ENCODE results near the gene ELK1.
"Not testable (repeated sequence)": the region's sequence is repeated elsewhere in the genome, so short reads cannot be mapped to it uniquely, and the experiment has no call there.

The ELK1 gene

DNA sequence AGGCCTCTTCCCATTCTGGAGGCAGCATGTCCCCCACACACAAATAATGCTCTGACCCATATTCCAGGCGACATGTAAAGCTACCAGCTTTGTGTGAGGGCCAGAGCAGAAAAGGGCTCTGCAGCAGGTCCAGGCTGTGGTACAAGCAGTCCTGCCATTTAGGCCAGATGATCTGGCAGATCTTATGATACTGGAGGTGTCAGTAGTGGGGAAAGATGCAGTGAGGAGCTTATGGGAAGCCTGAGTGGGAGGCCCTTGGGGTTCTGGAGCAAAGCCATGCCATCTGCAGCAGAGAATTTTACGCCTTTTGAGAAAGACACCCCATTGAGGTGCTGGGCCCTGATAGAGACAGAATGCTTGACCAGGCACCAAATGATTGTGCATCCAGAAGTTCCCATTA, 38.4 kb downstream of the ELK1 start:
- Histone ChIP-seq H3K27ac (ENCODE audit: low read depth, low read length) (no peak overlapping the region), H3K9ac (ENCODE audit: low read length) (no peak overlapping the region), H3K9me3 (ENCODE audit: control insufficient read depth, insufficient read depth, low read depth, low read length) (peaks cover 23% of the 10 kb centered on the region; the same call in 1 of the 2 replicates), H3K27me3 (ENCODE audit: control insufficient read depth, insufficient read depth, low read length) (no peaks in the 10 kb centered on the region), H3K4me3 (ENCODE audit: low read depth, low read length) (no peak overlapping the region), H3K36me3 (ENCODE audit: control insufficient read depth, insufficient read depth, low read length) (no peaks in the 10 kb centered on the region), H3K4me1 (ENCODE audit: control insufficient read depth, insufficient read depth, low read length) (peaks cover 14% of the 10 kb centered on the region)

DNA sequence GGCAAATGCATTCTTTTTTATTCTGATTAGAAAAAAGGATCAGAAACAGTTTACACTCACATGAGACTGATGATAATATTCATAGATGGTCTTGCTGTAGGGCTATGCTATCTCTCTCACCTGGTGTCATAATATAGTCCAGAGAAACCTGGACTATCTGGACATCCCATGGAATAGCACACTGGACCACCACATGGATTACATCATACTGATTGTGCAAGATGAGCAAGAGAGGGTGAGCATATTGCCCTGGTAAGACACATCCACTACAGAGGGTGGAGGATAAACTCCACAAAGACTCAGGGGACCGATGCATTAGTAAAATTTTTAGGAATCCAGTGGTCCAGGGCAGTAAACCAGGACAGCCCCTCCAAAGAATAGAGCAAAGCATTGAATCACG, 38.9 kb downstream of the ELK1 start:
- no peak overlapping the region for H3K27ac ChIP-seq (ENCODE audit: low read depth, low read length)
- no peak overlapping the region for H3K4me3 ChIP-seq (ENCODE audit: low read depth, low read length)
- no peaks in the 10 kb centered on the region for H3K36me3 ChIP-seq (ENCODE audit: control insufficient read depth, insufficient read depth, low read length)
- peaks cover 14% of the 10 kb centered on the region for H3K4me1 ChIP-seq (ENCODE audit: control insufficient read depth, insufficient read depth, low read length)
- H3K9me3 ChIP-seq (ENCODE audit: control insufficient read depth, insufficient read depth, low read depth, low read length) = peaks cover 23% of the 10 kb centered on the region; the same call in 1 of the 2 replicates
- no peaks in the 10 kb centered on the region for H3K27me3 ChIP-seq (ENCODE audit: control insufficient read depth, insufficient read depth, low read length)
- H3K9ac ChIP-seq (ENCODE audit: low read length) = no peak overlapping the region

DNA sequence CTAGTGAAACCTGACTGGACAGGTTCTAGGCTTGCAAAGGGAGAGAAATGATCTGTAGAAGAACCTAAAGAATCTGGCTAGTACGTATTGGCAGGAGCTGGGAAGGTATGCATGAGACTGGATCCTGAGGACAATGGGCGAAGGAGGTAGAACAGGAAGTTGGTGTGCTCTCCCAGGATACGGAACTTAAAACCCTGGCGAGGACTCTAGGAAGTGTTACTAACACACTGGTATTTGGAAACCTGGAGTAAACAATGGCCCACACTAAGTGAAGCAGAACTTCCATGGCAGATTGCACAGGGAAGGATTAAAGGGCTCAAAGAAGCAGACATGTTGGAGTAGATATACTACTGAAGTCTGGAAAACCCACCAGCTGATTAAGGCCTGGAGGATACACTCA, 39.9 kb downstream of the ELK1 start:
- no peak overlapping the region for H3K4me3 ChIP-seq (ENCODE audit: low read depth, low read length)

DNA sequence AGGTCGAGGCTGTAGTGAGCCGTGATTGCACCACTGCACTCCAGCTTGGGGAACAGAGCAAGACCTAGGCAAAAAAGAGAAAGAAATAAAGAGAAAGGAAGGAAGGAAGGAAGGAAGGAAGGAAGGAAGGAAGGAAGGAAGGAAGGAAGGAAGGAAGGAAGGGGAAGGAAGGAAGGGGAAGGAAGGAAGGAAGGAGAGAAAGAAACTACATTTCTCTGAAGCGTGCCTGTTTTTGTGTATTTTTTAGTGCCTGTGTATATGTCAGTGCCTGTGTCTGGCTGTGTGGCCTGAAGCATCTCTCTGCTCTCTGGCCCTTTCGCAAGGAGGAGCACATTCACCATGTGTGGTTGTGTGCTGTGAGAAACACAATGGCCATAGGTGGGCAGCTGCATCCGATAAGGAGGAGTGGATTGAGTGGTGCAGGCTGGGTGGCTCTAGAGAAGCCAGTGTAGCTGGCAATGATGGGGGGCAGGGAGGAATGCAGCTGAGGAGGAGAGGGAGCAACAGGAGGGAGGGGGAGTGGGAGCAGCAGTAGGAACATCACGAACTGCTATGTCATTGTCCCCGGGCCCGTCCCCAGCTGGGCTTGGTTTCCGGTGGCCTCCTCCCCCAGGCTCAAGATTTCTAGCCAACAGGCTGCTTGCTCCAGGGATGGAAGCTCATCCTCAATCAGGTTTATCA, 42.1 kb downstream of the ELK1 start:
- peak overlapping the region; percentile 47 for H3K9ac ChIP-seq (ENCODE audit: low read length)
- H3K4me1 ChIP-seq (ENCODE audit: control insufficient read depth, insufficient read depth, low read length) = peaks cover 14% of the 10 kb centered on the region
- H3K4me3 ChIP-seq (ENCODE audit: low read depth, low read length) = no peak overlapping the region
- H3K9me3 ChIP-seq (ENCODE audit: control insufficient read depth, insufficient read depth, low read depth, low read length) = peaks cover 18% of the 10 kb centered on the region; the same call in 1 of the 2 replicates
- H3K36me3 ChIP-seq (ENCODE audit: control insufficient read depth, insufficient read depth, low read length) = no peaks in the 10 kb centered on the region
- H3K27ac ChIP-seq (ENCODE audit: low read depth, low read length) = no peak overlapping the region
- H3K27me3 ChIP-seq (ENCODE audit: control insufficient read depth, insufficient read depth, low read length) = no peaks in the 10 kb centered on the region

More for the DNA sequence above, 39.9 kb downstream of the ELK1 start:
- Histone ChIP-seq H3K27ac (ENCODE audit: low read depth, low read length) (no peak overlapping the region), H3K4me1 (ENCODE audit: control insufficient read depth, insufficient read depth, low read length) (peaks cover 14% of the 10 kb centered on the region), H3K9me3 (ENCODE audit: control insufficient read depth, insufficient read depth, low read depth, low read length) (peaks cover 23% of the 10 kb centered on the region; the same call in 1 of the 2 replicates), H3K9ac (ENCODE audit: low read length) (no peak overlapping the region), H3K36me3 (ENCODE audit: control insufficient read depth, insufficient read depth, low read length) (no peaks in the 10 kb centered on the region), H3K27me3 (ENCODE audit: control insufficient read depth, insufficient read depth, low read length) (no peaks in the 10 kb centered on the region)

DNA sequence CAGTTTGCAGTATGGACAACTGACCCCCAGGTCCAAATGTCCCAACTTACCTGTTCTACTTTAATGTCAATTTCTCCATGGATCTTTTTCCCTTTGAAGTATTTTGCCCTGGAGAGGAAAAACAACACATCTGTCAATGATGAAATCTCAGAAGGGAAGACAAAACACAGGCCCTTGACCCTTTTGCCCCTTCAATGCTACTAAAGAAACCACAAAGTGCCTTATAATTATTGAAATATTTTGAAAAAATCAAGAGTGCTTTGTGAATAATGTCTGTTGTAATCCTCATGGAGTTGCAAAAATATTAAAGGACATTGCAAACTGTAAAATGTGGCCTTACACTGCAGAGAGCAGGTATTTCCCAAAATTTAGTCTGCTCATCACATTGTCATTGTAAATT, 43.3 kb downstream of the ELK1 start:
- Histone ChIP-seq H3K9ac (ENCODE audit: low read length) (no peak overlapping the region), H3K27ac (ENCODE audit: low read depth, low read length) (no peak overlapping the region), H3K9me3 (ENCODE audit: control insufficient read depth, insufficient read depth, low read depth, low read length) (peaks cover 10% of the 10 kb centered on the region; the same call in 1 of the 2 replicates), H3K36me3 (ENCODE audit: control insufficient read depth, insufficient read depth, low read length) (no peaks in the 10 kb centered on the region), H3K4me1 (ENCODE audit: control insufficient read depth, insufficient read depth, low read length) (peaks cover 14% of the 10 kb centered on the region), H3K4me3 (ENCODE audit: low read depth, low read length) (no peak overlapping the region), H3K27me3 (ENCODE audit: control insufficient read depth, insufficient read depth, low read length) (no peaks in the 10 kb centered on the region)

DNA sequence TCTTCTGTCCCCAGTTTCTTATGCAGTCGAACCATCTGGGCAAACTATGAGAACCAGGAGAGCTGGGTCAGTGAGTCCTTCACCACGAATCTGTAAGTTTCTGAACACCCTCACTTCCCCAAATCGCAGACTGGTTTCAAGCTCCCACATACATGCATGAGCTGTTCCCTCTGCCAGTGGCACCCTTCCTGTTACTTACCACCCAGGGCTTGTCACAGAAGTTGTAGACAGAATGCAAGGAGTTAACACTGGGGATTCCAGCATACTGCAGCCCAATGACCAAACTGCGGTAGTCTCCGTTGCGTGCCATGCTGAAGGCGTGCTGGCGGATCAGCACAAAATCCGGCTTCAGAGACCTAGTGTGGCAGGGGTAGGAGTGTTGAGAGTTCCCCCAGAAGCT, 45.3 kb downstream of the ELK1 start:
- Histone ChIP-seq H3K27me3 (ENCODE audit: control insufficient read depth, insufficient read depth, low read length) (no peaks in the 10 kb centered on the region), H3K4me1 (ENCODE audit: control insufficient read depth, insufficient read depth, low read length) (peaks cover 14% of the 10 kb centered on the region), H3K27ac (ENCODE audit: low read depth, low read length) (no peak overlapping the region), H3K36me3 (ENCODE audit: control insufficient read depth, insufficient read depth, low read length) (no peaks in the 10 kb centered on the region), H3K9ac (ENCODE audit: low read length) (no peak overlapping the region), H3K4me3 (ENCODE audit: low read depth, low read length) (no peak overlapping the region), H3K9me3 (ENCODE audit: control insufficient read depth, insufficient read depth, low read depth, low read length) (peaks cover 13% of the 10 kb centered on the region; the same call in 1 of the 2 replicates)

DNA sequence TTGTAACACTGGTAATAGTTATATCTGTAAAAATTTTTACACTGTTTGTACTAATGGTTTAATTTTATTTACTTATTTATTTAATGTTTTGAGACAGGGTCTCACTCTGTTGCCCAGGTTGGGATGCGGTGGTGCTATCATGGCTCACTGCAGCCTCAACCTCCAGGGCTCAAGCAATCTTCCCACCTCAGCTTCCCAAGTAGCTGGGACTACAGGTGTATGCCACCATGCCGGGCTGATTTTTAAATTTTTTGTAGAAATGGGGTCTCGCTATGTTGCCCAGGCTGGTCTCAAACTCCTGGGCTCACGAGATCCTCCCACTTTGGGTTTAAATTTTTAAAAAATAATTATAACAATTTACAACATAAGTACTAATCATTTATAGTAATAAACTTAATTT, 47.2 kb downstream of the ELK1 start:
- not testable (repeated sequence) for H3K4me1 ChIP-seq (ENCODE audit: control insufficient read depth, insufficient read depth, low read length); H3K36me3 ChIP-seq (ENCODE audit: control insufficient read depth, insufficient read depth, low read length); H3K27ac ChIP-seq (ENCODE audit: low read depth, low read length); H3K9ac ChIP-seq (ENCODE audit: low read length); H3K27me3 ChIP-seq (ENCODE audit: control insufficient read depth, insufficient read depth, low read length); H3K9me3 ChIP-seq (ENCODE audit: control insufficient read depth, insufficient read depth, low read depth, low read length); H3K4me3 ChIP-seq (ENCODE audit: low read depth, low read length)

DNA sequence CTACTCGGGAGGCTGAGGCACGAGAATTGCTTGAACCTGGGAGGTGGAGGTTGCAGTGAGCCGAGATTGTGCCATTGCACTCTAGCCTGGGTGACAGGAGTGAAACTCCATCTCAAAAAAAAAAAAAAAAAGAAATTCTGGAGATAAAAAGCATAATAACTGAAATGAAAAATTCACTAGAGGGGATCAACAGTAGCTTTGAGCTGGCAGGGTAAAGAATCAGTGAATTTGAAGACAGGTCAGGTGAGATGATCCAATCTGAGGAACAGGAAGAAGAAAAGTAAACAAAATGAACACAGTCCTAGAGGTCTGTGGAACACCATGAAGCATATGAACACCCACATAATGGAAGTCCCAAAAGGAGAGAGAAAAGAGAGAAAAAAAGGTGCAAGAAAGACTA, 53.1 kb downstream of the ELK1 start:
- peaks cover 13% of the 10 kb centered on the region for H3K9me3 ChIP-seq (ENCODE audit: control insufficient read depth, insufficient read depth, low read depth, low read length)
- H3K4me3 ChIP-seq (ENCODE audit: low read depth, low read length) = no peak overlapping the region
- H3K4me1 ChIP-seq (ENCODE audit: control insufficient read depth, insufficient read depth, low read length) = no peaks in the 10 kb centered on the region
- H3K27me3 ChIP-seq (ENCODE audit: control insufficient read depth, insufficient read depth, low read length) = no peaks in the 10 kb centered on the region
- H3K36me3 ChIP-seq (ENCODE audit: control insufficient read depth, insufficient read depth, low read length) = no peaks in the 10 kb centered on the region
- H3K27ac ChIP-seq (ENCODE audit: low read depth, low read length) = no peak overlapping the region
- H3K9ac ChIP-seq (ENCODE audit: low read length) = no peak overlapping the region

DNA sequence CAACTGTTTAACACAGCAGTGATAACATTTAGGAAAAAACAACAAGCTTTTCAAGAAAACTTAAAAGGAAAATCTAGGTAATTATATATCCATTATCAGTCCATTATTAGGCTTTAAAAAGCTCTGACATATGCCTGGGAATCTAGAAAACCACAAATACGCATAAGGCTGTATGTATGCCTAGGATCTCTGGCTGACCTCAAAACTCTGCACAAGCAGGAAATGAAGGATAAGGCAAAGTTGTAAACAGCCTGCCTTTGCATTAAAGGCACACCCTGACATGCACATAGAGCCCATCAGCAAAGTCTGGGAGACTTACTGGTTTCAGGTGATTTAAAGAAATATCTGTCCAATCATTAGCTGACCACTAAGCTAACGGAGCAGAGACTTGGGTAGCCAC, 54.1 kb downstream of the ELK1 start:
- H3K36me3 ChIP-seq (ENCODE audit: control insufficient read depth, insufficient read depth, low read length) = no peaks in the 10 kb centered on the region
- no peak overlapping the region for H3K4me3 ChIP-seq (ENCODE audit: low read depth, low read length)
- no peaks in the 10 kb centered on the region for H3K4me1 ChIP-seq (ENCODE audit: control insufficient read depth, insufficient read depth, low read length)
- no peak overlapping the region for H3K9ac ChIP-seq (ENCODE audit: low read length)
- no peaks in the 10 kb centered on the region for H3K27me3 ChIP-seq (ENCODE audit: control insufficient read depth, insufficient read depth, low read length)
- peaks cover 13% of the 10 kb centered on the region for H3K9me3 ChIP-seq (ENCODE audit: control insufficient read depth, insufficient read depth, low read depth, low read length)
- H3K27ac ChIP-seq (ENCODE audit: low read depth, low read length) = no peak overlapping the region

DNA sequence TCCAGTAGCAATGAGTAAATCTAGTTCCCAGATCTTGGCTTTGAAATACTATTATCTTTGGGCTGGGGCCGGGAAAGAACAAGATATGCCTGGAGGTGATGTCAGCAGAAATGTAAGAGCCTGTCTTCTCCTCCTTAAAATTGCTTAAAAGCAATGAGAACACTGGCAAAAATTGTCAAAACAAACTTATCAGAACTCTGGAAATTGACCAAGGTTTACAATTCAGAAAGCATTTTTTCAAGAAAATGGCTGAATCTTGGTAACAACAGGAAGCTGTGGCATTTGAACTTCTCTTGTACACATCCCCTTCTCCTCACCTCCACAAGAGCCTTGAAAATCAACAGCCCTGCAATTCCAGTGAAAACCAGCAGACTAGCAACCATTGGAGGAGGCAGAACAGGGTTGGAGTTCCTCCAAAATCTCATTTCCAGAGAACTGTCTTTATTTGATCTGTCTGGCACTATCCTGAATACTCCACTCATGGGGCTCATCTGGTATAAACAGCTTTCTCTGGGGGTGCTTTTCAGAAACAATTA, 54.6 kb downstream of the ELK1 start:
- Histone ChIP-seq H3K27ac (ENCODE audit: low read depth, low read length) (no peak overlapping the region), H3K9ac (ENCODE audit: low read length) (no peak overlapping the region), H3K36me3 (ENCODE audit: control insufficient read depth, insufficient read depth, low read length) (no peaks in the 10 kb centered on the region), H3K4me3 (ENCODE audit: low read depth, low read length) (no peak overlapping the region), H3K27me3 (ENCODE audit: control insufficient read depth, insufficient read depth, low read length) (no peaks in the 10 kb centered on the region), H3K4me1 (ENCODE audit: control insufficient read depth, insufficient read depth, low read length) (no peaks in the 10 kb centered on the region), H3K9me3 (ENCODE audit: control insufficient read depth, insufficient read depth, low read depth, low read length) (peaks cover 15% of the 10 kb centered on the region)

DNA sequence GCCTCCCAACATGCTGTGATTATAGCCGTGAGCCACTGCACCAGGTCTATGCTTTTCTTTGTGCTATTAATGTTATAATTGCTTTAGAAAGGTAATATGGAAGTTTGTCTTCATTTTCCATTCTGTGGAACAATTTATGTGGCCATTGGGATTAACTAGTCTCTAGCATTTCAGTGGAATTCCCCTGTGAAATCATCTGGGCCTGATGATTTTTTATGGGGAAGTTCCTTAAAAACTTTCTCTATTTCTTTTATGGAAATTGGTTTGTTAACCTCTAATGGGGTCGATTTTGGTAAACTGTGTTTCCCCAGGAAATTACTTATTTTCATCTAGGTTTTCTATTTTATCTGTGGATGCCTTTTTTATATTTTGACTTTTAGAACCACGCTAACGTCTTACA, 56.8 kb downstream of the ELK1 start:
- Histone ChIP-seq H3K27ac (ENCODE audit: low read depth, low read length) (no peak overlapping the region), H3K36me3 (ENCODE audit: control insufficient read depth, insufficient read depth, low read length) (no peaks in the 10 kb centered on the region), H3K27me3 (ENCODE audit: control insufficient read depth, insufficient read depth, low read length) (no peaks in the 10 kb centered on the region), H3K9me3 (ENCODE audit: control insufficient read depth, insufficient read depth, low read depth, low read length) (peaks cover 9% of the 10 kb centered on the region), H3K4me3 (ENCODE audit: low read depth, low read length) (no peak overlapping the region), H3K4me1 (ENCODE audit: control insufficient read depth, insufficient read depth, low read length) (no peaks in the 10 kb centered on the region), H3K9ac (ENCODE audit: low read length) (no peak overlapping the region)
